Kidney epithelial cell (primary cell): Measurements from ENCODE around the gene WDR82. TPM values are rescaled to one million over a fixed set of nuclear protein-coding genes. Genes with fewer than 3 reads are reported as not detected.

ENCODE experiments used
- DNase-seq: peaks from one replicate; pipeline ENCODE4 v3.0.0-alpha.2; 2010; ENCODE audit warnings: low read depth
- H3K27me3 ChIP-seq: 2 replicates; pipeline ENCODE4 v1.6.0; 2011; ENCODE audit warnings: low read length; ENCODE audit not compliant: control insufficient read depth, insufficient read depth
- H3K36me3 ChIP-seq: 2 replicates; pipeline ENCODE4 v1.5.1; 2011; ENCODE audit warnings: low read length; ENCODE audit not compliant: control insufficient read depth, insufficient read depth
- H3K4me3 ChIP-seq: 2 replicates; pipeline ENCODE4 v1.5.1; 2011; ENCODE audit warnings: low read depth, mild to moderate bottlenecking, control low read depth, low read length
- total RNA-seq: library from RNA; depleted of rRNA; stranded (reverse); fragments of >200 nt; gene quantifications from 2 replicates; pipeline ENCODE4 v1.2.3, GENCODE V29; 2015
- TF ChIP-seq, protein P1 (sequence below): IDR thresholded peaks from 2 replicates; pipeline ENCODE4 v1.5.1; 2011; ENCODE audit warnings: mild to moderate bottlenecking, moderate library complexity, low read length, control low read depth, inconsistent platforms; ENCODE audit not compliant: insufficient read depth, poor library complexity, severe bottlenecking

Gene WDR82
- total RNA-seq, 1 donor from 2014 or later = 49.0 TPM

- DNase-seq = no peak
- TF ChIP-seq, protein P1, sequence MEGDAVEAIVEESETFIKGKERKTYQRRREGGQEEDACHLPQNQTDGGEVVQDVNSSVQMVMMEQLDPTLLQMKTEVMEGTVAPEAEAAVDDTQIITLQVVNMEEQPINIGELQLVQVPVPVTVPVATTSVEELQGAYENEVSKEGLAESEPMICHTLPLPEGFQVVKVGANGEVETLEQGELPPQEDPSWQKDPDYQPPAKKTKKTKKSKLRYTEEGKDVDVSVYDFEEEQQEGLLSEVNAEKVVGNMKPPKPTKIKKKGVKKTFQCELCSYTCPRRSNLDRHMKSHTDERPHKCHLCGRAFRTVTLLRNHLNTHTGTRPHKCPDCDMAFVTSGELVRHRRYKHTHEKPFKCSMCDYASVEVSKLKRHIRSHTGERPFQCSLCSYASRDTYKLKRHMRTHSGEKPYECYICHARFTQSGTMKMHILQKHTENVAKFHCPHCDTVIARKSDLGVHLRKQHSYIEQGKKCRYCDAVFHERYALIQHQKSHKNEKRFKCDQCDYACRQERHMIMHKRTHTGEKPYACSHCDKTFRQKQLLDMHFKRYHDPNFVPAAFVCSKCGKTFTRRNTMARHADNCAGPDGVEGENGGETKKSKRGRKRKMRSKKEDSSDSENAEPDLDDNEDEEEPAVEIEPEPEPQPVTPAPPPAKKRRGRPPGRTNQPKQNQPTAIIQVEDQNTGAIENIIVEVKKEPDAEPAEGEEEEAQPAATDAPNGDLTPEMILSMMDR = peak; percentile 94
- Histone ChIP-seq H3K27me3 (no peaks in the 10 kb centered on the region), H3K4me3 (no peak overlapping the region), H3K36me3 (peaks cover 8% of the 10 kb centered on the region)
Measured at GRCh38 chr3:52231502-52232278, 46.8 kb downstream of the WDR82 start.

GRCh38 chr3:52230889-52231499, 47.5 kb downstream of the WDR82 start:
- Histone ChIP-seq H3K36me3 (peaks cover 8% of the 10 kb centered on the region), H3K27me3 (no peaks in the 10 kb centered on the region), H3K4me3 (no peak overlapping the region)
- TF ChIP-seq, protein P1 = no peak
- no peak for DNase-seq

- Histone ChIP-seq H3K27me3 (no peaks in the 10 kb centered on the region), H3K4me3 (no peak overlapping the region), H3K36me3 (peaks cover 8% of the 10 kb centered on the region)
- DNase-seq = no peak
- TF ChIP-seq, protein P1 = no peak
Measured at GRCh38 chr3:52230461-52230860, 48.0 kb downstream of the WDR82 start.

- no peak for DNase-seq
- Histone ChIP-seq H3K36me3 (peaks cover 6% of the 10 kb centered on the region), H3K27me3 (no peaks in the 10 kb centered on the region), H3K4me3 (no peak overlapping the region)
- TF ChIP-seq, protein P1 = no peak
Measured at GRCh38 chr3:52229656-52230055, 48.8 kb downstream of the WDR82 start.

- Histone ChIP-seq H3K4me3 (no peak overlapping the region), H3K36me3 (peaks cover 6% of the 10 kb centered on the region), H3K27me3 (no peaks in the 10 kb centered on the region)
- DNase-seq = no peak
- TF ChIP-seq, protein P1 = no peak
Measured at GRCh38 chr3:52228751-52229291, 49.6 kb downstream of the WDR82 start.

- no peaks in the 10 kb centered on the region for H3K27me3 ChIP-seq
- H3K4me3 ChIP-seq = no peak overlapping the region
- TF ChIP-seq, protein P1 = no peak
- no peak for DNase-seq
- peaks cover 6% of the 10 kb centered on the region for H3K36me3 ChIP-seq
Measured at GRCh38 chr3:52228266-52228665, 50.2 kb downstream of the WDR82 start.
